HepG2 (cell line): ENCODE measurements around the gene ZSWIM8. TPM values are rescaled to one million over a fixed set of nuclear protein-coding genes. Genes with fewer than 3 reads are reported as not detected.

Experiments used
- ARID2 ChIP-seq: sonication (generic); formaldehyde crosslinking; IDR thresholded peaks from 2 replicates; pipeline ENCODE4 v1.8.1; 2022; ENCODE audit warnings: mild to moderate bottlenecking, missing genetic modification reagents, borderline replicate concordance
- ARNT ChIP-seq: fragments of 450-650 bp; IDR thresholded peaks from 2 replicates; pipeline ENCODE4 v1.6.1; 2017
- BHLHE40 ChIP-seq: IDR thresholded peaks from 2 replicates; pipeline ENCODE4 v1.6.1; 2011; ENCODE audit warnings: low read length, improper control_type of control experiment
- CREB3 ChIP-seq: sonication (generic); formaldehyde crosslinking; IDR thresholded peaks from 2 replicates; pipeline ENCODE4 v1.5.0; 2020; ENCODE audit warnings: missing genetic modification reagents
- DRAP1 ChIP-seq: IDR thresholded peaks from 2 replicates; pipeline ENCODE4 v1.6.1; 2016; ENCODE audit warnings: missing genetic modification reagents, missing compliant biosample characterization
- SPEN ChIP-seq: sonication (generic); formaldehyde crosslinking; IDR thresholded peaks from 2 replicates; pipeline ENCODE4 v1.5.1; 2020; ENCODE audit warnings: low read depth, mild to moderate bottlenecking, missing genetic modification reagents
- THAP9 ChIP-seq: sonication (generic); formaldehyde crosslinking; IDR thresholded peaks from 2 replicates; pipeline ENCODE4; 2020; ENCODE audit warnings: missing genetic modification reagents, mild to moderate bottlenecking, borderline replicate concordance
- ZNF431 ChIP-seq: sonication (generic); formaldehyde crosslinking; IDR thresholded peaks from 2 replicates; pipeline ENCODE4 v1.9.0; 2022; ENCODE audit warnings: missing genetic modification reagents, low read depth, mild to moderate bottlenecking, borderline replicate concordance
- ZNF639 ChIP-seq: conservative IDR thresholded peaks from 2 replicates; pipeline ENCODE4 v1.6.1; 2018; ENCODE audit warnings: missing genetic modification reagents
- ZSCAN9 ChIP-seq: IDR thresholded peaks from 2 replicates; pipeline ENCODE4 v1.6.1; 2016; ENCODE audit warnings: borderline replicate concordance
- polyA plus RNA-seq, 8 experiments: library from polyadenylated mRNA; depleted of rRNA in 3 of 8; stranded (reverse) in 7 of 8; unstranded in 1 of 8; fragments of >200 nt; fragmentation: Illumina TruSeq in 4 of 8; extraction: Trizol in 4 of 8; gene quantifications; 2 replicates each; pipeline versions ENCODE4 v1.2.1 to v1.2.3, GENCODE V29; 2011 to 2016; ENCODE audit warnings: low read depth in 4 of 8, missing spikeins in 1 of 8, mixed read lengths in 1 of 8; ENCODE audit not compliant: insufficient read depth in 1 of 8
- total RNA-seq, 5 experiments: library from RNA; depleted of rRNA; stranded (reverse); fragments of >200 nt; fragmentation: Illumina TruSeq; extraction: Trizol; gene quantifications; 2 replicates each; pipeline ENCODE4 v1.2.3, GENCODE V29; 2016; ENCODE audit warnings: low read depth in 1 of 5
- TF ChIP-seq, protein P1 (sequence below): sonication (generic); formaldehyde crosslinking; IDR thresholded peaks from 2 replicates; pipeline ENCODE4 v1.4.0; 2020; ENCODE audit warnings: missing genetic modification reagents
- TF ChIP-seq, protein P2 (sequence below): sonication (generic); formaldehyde crosslinking; IDR thresholded peaks from 2 replicates; pipeline ENCODE4 v1.4.0; 2020; ENCODE audit warnings: missing genetic modification reagents

The ZSWIM8 gene
- total and polyA plus RNA-seq, 2 of the 13 experiments (the other 11 are each of a cell fraction or from before 2014, with no cell fraction given), result 39.9 to 98.2 TPM

DNA sequence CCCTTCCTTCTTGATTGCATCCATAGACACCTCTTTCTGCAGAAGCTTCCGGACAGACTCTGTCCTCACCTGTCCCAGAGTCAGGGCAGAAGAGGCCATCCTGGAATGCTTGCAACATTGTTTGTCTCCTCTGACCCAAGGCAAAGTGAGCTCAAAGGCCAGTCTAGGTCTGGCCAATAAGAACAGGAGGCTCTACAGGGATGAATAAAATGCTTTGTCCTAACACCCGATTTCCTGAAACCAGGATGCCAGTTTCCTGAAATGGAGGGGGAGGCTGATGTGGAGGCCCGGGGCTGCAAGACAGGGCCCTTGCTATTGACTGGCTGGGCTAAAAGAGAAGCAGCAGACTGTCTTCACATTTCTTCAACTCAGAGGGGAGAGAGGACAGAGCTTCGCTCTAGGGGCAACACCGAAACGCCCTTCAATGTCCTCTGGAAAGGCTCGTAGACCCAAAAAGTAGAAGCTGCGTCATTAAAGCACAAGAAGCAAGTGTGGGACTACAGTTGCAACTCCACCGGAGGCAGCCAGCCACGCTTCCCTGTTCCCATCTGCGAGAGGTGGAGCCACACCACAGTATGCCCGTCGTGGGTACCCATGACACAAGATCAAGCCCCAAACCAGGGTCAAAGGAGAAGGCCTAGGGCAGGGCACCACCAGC lies 55.1 kb downstream of the ZSWIM8 start (continued):
- no peak for TF ChIP-seq ZNF639 (CRISPR knock-in tag)
- TF ChIP-seq, protein P1, sequence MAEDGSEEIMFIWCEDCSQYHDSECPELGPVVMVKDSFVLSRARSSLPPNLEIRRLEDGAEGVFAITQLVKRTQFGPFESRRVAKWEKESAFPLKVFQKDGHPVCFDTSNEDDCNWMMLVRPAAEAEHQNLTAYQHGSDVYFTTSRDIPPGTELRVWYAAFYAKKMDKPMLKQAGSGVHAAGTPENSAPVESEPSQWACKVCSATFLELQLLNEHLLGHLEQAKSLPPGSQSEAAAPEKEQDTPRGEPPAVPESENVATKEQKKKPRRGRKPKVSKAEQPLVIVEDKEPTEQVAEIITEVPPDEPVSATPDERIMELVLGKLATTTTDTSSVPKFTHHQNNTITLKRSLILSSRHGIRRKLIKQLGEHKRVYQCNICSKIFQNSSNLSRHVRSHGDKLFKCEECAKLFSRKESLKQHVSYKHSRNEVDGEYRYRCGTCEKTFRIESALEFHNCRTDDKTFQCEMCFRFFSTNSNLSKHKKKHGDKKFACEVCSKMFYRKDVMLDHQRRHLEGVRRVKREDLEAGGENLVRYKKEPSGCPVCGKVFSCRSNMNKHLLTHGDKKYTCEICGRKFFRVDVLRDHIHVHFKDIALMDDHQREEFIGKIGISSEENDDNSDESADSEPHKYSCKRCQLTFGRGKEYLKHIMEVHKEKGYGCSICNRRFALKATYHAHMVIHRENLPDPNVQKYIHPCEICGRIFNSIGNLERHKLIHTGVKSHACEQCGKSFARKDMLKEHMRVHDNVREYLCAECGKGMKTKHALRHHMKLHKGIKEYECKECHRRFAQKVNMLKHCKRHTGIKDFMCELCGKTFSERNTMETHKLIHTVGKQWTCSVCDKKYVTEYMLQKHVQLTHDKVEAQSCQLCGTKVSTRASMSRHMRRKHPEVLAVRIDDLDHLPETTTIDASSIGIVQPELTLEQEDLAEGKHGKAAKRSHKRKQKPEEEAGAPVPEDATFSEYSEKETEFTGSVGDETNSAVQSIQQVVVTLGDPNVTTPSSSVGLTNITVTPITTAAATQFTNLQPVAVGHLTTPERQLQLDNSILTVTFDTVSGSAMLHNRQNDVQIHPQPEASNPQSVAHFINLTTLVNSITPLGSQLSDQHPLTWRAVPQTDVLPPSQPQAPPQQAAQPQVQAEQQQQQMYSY, result no peak
- TF ChIP-seq, protein P2, sequence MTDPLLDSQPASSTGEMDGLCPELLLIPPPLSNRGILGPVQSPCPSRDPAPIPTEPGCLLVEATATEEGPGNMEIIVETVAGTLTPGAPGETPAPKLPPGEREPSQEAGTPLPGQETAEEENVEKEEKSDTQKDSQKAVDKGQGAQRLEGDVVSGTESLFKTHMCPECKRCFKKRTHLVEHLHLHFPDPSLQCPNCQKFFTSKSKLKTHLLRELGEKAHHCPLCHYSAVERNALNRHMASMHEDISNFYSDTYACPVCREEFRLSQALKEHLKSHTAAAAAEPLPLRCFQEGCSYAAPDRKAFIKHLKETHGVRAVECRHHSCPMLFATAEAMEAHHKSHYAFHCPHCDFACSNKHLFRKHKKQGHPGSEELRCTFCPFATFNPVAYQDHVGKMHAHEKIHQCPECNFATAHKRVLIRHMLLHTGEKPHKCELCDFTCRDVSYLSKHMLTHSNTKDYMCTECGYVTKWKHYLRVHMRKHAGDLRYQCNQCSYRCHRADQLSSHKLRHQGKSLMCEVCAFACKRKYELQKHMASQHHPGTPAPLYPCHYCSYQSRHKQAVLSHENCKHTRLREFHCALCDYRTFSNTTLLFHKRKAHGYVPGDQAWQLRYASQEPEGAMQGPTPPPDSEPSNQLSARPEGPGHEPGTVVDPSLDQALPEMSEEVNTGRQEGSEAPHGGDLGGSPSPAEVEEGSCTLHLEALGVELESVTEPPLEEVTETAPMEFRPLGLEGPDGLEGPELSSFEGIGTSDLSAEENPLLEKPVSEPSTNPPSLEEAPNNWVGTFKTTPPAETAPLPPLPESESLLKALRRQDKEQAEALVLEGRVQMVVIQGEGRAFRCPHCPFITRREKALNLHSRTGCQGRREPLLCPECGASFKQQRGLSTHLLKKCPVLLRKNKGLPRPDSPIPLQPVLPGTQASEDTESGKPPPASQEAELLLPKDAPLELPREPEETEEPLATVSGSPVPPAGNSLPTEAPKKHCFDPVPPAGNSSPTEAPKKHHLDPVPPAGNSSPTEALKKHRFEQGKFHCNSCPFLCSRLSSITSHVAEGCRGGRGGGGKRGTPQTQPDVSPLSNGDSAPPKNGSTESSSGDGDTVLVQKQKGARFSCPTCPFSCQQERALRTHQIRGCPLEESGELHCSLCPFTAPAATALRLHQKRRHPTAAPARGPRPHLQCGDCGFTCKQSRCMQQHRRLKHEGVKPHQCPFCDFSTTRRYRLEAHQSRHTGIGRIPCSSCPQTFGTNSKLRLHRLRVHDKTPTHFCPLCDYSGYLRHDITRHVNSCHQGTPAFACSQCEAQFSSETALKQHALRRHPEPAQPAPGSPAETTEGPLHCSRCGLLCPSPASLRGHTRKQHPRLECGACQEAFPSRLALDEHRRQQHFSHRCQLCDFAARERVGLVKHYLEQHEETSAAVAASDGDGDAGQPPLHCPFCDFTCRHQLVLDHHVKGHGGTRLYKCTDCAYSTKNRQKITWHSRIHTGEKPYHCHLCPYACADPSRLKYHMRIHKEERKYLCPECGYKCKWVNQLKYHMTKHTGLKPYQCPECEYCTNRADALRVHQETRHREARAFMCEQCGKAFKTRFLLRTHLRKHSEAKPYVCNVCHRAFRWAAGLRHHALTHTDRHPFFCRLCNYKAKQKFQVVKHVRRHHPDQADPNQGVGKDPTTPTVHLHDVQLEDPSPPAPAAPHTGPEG (CRISPR knock-in tag), result 0 out of 2 replicates have a peak, but pooled peaks have one; percentile 34
- no peak for TF ChIP-seq ARNT
- peak; percentile 92 for TF ChIP-seq DRAP1 (CRISPR knock-in tag)
- no peak for TF ChIP-seq BHLHE40
- no peak for TF ChIP-seq ARID2
- peak; percentile 47 for TF ChIP-seq SPEN (CRISPR knock-in tag)
- TF ChIP-seq ZSCAN9 (CRISPR knock-in tag), result peak; percentile 42; the same call in 1 of the 2 replicates
- TF ChIP-seq CREB3 (CRISPR knock-in tag), result 0 out of 2 replicates have a peak, but pooled peaks have one; percentile 53
- 0 out of 2 replicates have a peak, but pooled peaks have one; percentile 42 for TF ChIP-seq ZNF431 (CRISPR knock-in tag)
- TF ChIP-seq THAP9 (CRISPR knock-in tag), result peak; percentile 49; the same call in 1 of the 2 replicates
